Activated T-cell treated with anti-CD3 and anti-CD28 coated beads, Interleukin-2, amount 50 U/mL, for 24 hours (primary cell): ENCODE measurements around the gene SMO.
"Not testable (repeated sequence)": the region's sequence is repeated elsewhere in the genome, so short reads cannot be mapped to it uniquely, and the experiment has no call there.

Source experiments
- DNase-seq: peaks from one replicate; pipeline ENCODE4 v3.0.0-alpha.2; 2020
- H3K27ac Mint-ChIP-seq: 2 replicates; pipeline ENCODE4 v1.8.0; 2020; ENCODE audit warnings: mild to moderate bottlenecking, mixed read lengths
- H3K27me3 Mint-ChIP-seq: 2 replicates; pipeline ENCODE4 v1.8.0; 2020; ENCODE audit warnings: mixed read lengths
- H3K36me3 Mint-ChIP-seq: 2 replicates; pipeline ENCODE4 v1.8.0; 2020; ENCODE audit warnings: low read depth, mixed read lengths
- H3K4me1 Mint-ChIP-seq: 2 replicates; pipeline ENCODE4 v1.8.0; 2020; ENCODE audit warnings: low read depth, mixed read lengths
- H3K4me3 Mint-ChIP-seq: 2 replicates; pipeline ENCODE4 v1.8.0; 2020; ENCODE audit warnings: mild to moderate bottlenecking, moderate library complexity, mixed read lengths
- H3K9me3 Mint-ChIP-seq: 2 replicates; pipeline ENCODE4 v1.8.0; 2020; ENCODE audit warnings: mixed read lengths

SMO gene

DNA sequence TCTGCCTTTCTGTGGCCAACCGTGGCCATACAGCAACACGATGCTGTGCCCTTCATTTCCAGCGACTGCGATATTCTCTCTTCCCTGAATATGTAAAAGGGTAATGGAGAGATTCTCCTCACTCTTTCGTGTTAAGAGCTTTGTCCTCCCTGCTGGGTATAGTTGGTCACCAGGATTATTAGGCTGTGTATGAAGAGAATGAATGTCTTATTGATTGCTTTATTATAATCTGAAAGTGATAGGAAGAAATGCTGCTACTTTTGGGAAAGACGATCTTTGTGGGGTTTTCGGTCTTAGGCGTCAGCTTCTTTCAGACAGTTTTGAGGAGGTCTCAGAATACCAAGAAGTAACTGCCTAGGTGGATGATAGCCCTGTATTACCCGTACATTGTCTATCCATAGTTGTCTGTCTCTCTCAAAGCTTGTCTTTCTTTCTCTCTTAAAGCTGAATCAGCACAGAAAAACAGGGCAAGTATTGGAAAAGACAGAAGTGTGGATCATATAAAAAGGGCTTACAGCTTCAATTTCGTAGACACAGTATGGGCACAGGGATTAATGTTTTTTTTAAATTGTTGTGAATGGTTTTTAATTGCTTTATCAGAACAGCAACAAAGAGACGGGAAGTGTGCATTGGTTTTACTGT lies 37.6 kb downstream of the SMO start:
- DNase-seq: no peak
- Mint-ChIP-seq H3K9me3 (no peaks in the 10 kb centered on the region), H3K4me3 (peak overlapping the region; percentile 88), H3K27ac (peak overlapping the region; percentile 80), H3K27me3 (no peaks in the 10 kb centered on the region), H3K36me3 (peaks cover 5% of the 10 kb centered on the region), H3K4me1 (peaks cover 31% of the 10 kb centered on the region)

DNA sequence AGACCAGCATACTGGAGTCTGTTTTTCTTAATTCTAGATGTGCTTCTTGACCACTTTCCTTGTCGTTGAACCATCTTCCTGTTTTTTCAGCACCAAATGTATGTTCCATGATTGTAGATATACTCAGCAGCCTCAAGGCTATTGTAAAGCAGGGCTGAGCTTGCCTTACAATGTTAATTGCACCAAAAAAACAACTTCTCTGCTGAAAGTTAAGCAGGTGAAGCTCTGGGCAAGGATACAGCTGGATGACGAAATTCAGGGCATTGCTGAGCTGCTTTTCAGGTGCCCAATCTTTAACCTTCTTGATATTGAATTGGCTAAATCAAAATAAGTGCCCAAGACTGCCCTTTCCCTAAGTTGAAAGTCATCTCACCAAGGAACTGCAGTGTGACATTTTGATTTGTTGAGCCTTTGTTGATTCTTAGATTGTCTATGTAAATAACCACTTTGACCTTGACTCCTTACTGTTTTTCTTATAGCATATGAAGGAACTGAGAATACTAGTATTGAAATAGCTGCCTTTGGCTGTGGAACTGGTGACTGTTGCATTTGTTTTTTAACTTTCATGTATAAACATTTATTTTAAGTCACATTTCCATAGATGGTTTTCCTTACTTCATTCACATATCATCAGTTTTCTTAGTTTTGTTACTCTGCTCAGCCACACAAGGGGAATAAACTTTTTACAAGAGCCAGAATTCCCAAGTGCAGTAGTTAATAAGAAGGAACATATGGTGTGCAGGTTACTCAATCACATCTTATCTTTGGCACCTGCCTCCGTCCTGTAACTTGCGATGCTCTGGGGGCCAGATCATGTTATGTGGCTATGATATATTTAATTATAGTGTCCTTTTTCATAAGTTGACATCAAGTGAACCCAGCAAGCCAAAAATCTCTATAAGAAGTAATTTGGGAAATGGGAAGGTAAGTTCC lies 39.5 kb downstream of the SMO start:
- Mint-ChIP-seq H3K4me1 (peaks cover 24% of the 10 kb centered on the region), H3K9me3 (no peaks in the 10 kb centered on the region), H3K36me3 (peaks cover 5% of the 10 kb centered on the region), H3K4me3 (no peak overlapping the region), H3K27me3 (no peaks in the 10 kb centered on the region), H3K27ac (no peak overlapping the region)
- no peak for DNase-seq

GRCh38 chr7:129228633-129229032 lies 40.2 kb downstream of the SMO start:
- Mint-ChIP-seq H3K27me3 (no peaks in the 10 kb centered on the region), H3K4me1 (peaks cover 24% of the 10 kb centered on the region), H3K4me3 (no peak overlapping the region), H3K9me3 (no peaks in the 10 kb centered on the region), H3K27ac (no peak overlapping the region), H3K36me3 (peaks cover 5% of the 10 kb centered on the region)
- DNase-seq: no peak

DNA sequence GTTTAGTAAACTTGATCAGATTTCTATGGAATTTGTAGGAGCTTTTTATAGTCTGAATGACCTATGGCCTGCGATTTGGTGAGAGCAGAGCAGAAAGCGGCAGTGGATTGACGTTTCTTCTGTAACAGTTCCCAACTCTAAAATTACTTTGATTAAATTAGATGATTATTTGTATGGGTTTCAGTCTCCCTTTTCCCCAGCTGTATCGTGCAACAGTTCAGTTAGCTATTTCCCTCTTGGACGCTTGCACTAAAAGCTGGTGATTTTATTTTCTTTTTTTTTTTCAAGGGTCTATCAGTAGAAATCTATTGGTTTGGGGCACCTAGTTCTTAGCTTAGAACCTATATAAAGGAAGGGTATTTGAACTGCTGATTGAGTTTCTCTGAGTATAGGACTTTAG lies 43.2 kb downstream of the SMO start:
- DNase-seq: no peak
- H3K4me3 Mint-ChIP-seq: no peak overlapping the region
- H3K27me3 Mint-ChIP-seq: no peaks in the 10 kb centered on the region
- H3K36me3 Mint-ChIP-seq: peaks cover 3% of the 10 kb centered on the region
- no peaks in the 10 kb centered on the region for H3K9me3 Mint-ChIP-seq
- peaks cover 7% of the 10 kb centered on the region for H3K4me1 Mint-ChIP-seq
- H3K27ac Mint-ChIP-seq: no peak overlapping the region

GRCh38 chr7:129238546-129238945 lies 50.1 kb downstream of the SMO start:
- Mint-ChIP-seq H3K27me3 (no peaks in the 10 kb centered on the region), H3K27ac (no peak overlapping the region), H3K36me3 (peaks cover 5% of the 10 kb centered on the region), H3K9me3 (no peaks in the 10 kb centered on the region), H3K4me1 (peaks cover 11% of the 10 kb centered on the region), H3K4me3 (no peak overlapping the region)
- DNase-seq: no peak

- H3K4me1 Mint-ChIP-seq: peaks cover 11% of the 10 kb centered on the region
- H3K9me3 Mint-ChIP-seq: no peaks in the 10 kb centered on the region
- H3K27me3 Mint-ChIP-seq: no peaks in the 10 kb centered on the region
- peaks cover 10% of the 10 kb centered on the region for H3K36me3 Mint-ChIP-seq
- no peak for DNase-seq
- H3K27ac Mint-ChIP-seq: no peak overlapping the region
- H3K4me3 Mint-ChIP-seq: no peak overlapping the region
Observed at GRCh38 chr7:129240119-129240820, 51.8 kb downstream of the SMO start.

DNA sequence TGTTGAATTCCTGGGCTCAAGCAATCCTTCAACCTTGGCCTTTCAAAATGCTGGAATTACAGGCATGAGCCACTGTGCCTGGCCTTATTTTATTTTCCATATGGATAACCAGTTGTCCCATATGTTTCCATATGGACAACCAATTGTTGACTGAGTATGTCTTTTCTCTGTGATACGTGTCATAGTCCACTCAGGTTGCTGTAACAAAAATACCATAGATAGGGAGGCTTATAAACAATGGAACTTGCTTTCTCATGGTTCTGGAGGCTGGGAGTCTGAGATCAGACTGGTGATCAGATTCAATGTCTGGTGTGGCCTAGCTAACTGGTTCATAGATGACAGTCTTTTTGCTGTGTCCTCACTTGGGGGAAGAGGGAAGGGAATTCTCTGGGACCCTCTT lies 55.8 kb downstream of the SMO start:
- DNase-seq: no peak
- peaks cover 14% of the 10 kb centered on the region for H3K36me3 Mint-ChIP-seq
- H3K27ac Mint-ChIP-seq: no peak overlapping the region
- peaks cover 11% of the 10 kb centered on the region for H3K4me1 Mint-ChIP-seq
- H3K4me3 Mint-ChIP-seq: no peak overlapping the region
- H3K27me3 Mint-ChIP-seq: no peaks in the 10 kb centered on the region
- no peaks in the 10 kb centered on the region for H3K9me3 Mint-ChIP-seq

- Mint-ChIP-seq H3K36me3 (peaks cover 14% of the 10 kb centered on the region), H3K4me3 (no peak overlapping the region), H3K9me3 (no peaks in the 10 kb centered on the region), H3K27ac (no peak overlapping the region), H3K27me3 (no peaks in the 10 kb centered on the region), H3K4me1 (peaks cover 7% of the 10 kb centered on the region)
- no peak for DNase-seq
Observed at GRCh38 chr7:129245533-129245932, 57.1 kb downstream of the SMO start.

DNA sequence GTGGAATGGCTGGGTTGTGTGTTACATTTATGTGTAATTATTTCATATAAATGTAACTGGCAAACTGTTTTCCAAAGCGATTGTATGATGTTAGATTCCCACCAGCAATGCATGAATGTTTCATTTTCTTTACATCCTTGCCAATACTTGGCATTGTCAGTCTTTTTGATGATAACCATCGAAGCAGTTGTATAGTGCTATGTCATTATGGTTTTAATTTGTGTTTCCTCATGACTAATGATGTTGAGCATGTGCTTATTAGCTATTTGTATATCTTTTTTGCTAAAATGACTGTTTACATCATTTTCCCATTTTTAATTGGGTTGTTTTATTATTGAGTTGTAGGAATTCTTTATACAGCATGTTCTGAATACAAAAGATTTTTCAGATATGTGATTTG lies 58.7 kb downstream of the SMO start:
- no peak overlapping the region for H3K4me3 Mint-ChIP-seq
- no peaks in the 10 kb centered on the region for H3K27me3 Mint-ChIP-seq
- no peak for DNase-seq
- H3K27ac Mint-ChIP-seq: no peak overlapping the region
- peaks cover 8% of the 10 kb centered on the region for H3K4me1 Mint-ChIP-seq
- H3K36me3 Mint-ChIP-seq: peaks cover 14% of the 10 kb centered on the region
- no peaks in the 10 kb centered on the region for H3K9me3 Mint-ChIP-seq

DNA sequence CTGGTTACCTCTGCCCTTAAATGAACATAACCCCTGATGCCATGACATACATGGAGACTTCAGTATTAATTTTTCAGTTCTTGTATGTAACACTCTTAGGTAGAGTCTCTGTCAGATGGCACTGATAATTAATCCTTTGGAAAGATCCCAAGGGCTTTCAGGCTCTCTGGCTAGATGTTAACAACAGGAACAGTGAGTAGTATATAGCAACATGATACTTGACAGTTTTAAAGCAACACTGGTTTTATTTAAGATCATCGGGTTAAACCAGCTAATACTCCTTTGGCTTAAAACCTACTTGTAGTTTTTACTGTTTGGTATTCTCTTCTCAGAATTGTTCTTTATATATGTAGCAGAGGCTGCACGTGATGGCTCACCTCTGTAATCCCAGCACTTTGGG lies 63.7 kb downstream of the SMO start:
- no peak overlapping the region for H3K27ac Mint-ChIP-seq
- no peaks in the 10 kb centered on the region for H3K27me3 Mint-ChIP-seq
- DNase-seq: no peak
- H3K36me3 Mint-ChIP-seq: no peaks in the 10 kb centered on the region
- no peaks in the 10 kb centered on the region for H3K9me3 Mint-ChIP-seq
- peaks cover 6% of the 10 kb centered on the region for H3K4me1 Mint-ChIP-seq
- no peak overlapping the region for H3K4me3 Mint-ChIP-seq

- H3K27ac Mint-ChIP-seq, H3K36me3 Mint-ChIP-seq, H3K9me3 Mint-ChIP-seq, H3K4me1 Mint-ChIP-seq, DNase-seq, H3K4me3 Mint-ChIP-seq, H3K27me3 Mint-ChIP-seq: not testable (repeated sequence)
Observed at GRCh38 chr7:129252603-129253002, 64.2 kb downstream of the SMO start.

DNA sequence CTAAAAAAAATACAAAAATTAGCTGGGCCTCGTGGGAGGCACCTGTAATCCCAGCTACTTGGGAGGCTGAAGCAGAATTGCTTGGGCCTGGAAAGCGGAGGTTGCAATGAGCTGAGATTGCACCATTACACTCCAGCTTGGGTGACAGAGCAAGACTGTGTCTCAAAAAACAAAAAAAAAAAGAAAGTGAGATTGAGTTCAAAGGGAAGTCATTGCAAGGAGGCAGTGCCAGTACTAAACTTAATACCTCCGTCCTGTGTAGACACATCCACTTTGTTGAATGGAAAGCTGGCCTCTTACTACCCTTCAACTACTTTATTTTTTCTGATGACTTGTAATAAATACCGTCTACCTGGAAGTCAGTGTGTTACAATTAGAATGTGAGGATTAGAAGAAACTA lies 67.4 kb downstream of the SMO start:
- H3K4me3 Mint-ChIP-seq: no peak overlapping the region
- H3K36me3 Mint-ChIP-seq: no peaks in the 10 kb centered on the region
- H3K4me1 Mint-ChIP-seq: peaks cover 17% of the 10 kb centered on the region
- no peak for DNase-seq
- no peaks in the 10 kb centered on the region for H3K27me3 Mint-ChIP-seq
- no peak overlapping the region for H3K27ac Mint-ChIP-seq
- H3K9me3 Mint-ChIP-seq: no peaks in the 10 kb centered on the region

DNA sequence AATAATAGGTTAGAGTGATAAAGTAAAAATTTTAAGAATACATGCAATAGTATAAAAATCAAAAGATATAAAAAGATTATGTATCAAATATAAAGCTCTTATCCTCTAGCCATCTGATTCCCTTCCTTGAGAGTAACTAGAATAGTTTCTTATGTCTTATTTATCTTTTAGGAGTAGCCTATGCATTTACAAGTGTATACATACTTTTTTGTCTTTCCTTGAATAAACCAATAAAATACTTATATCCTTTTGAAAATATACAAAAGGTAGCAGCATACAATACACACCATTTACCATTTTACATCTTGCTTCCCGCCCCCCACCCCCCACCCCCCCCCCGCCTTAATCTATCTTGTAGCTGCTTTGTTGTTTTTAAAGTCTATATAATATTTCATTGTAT lies 67.8 kb downstream of the SMO start:
- no peak overlapping the region for H3K27ac Mint-ChIP-seq

GRCh38 chr7:129257168-129257567 lies 68.7 kb downstream of the SMO start:
- no peak overlapping the region for H3K4me3 Mint-ChIP-seq

More for the DNA sequence above, 67.8 kb downstream of the SMO start:
- Mint-ChIP-seq H3K9me3 (no peaks in the 10 kb centered on the region), H3K4me1 (peaks cover 16% of the 10 kb centered on the region), H3K4me3 (no peak overlapping the region), H3K36me3 (no peaks in the 10 kb centered on the region), H3K27me3 (no peaks in the 10 kb centered on the region)
- no peak for DNase-seq

More at GRCh38 chr7:129257168-129257567, 68.7 kb downstream of the SMO start:
- no peaks in the 10 kb centered on the region for H3K27me3 Mint-ChIP-seq
- H3K4me1 Mint-ChIP-seq: peaks cover 20% of the 10 kb centered on the region
- no peaks in the 10 kb centered on the region for H3K36me3 Mint-ChIP-seq
- DNase-seq: no peak
- no peak overlapping the region for H3K27ac Mint-ChIP-seq
- H3K9me3 Mint-ChIP-seq: no peaks in the 10 kb centered on the region
